WTC11 (cell line): ENCODE data around the gene SEPTIN8. TPM values are rescaled to one million over a fixed set of nuclear protein-coding genes. Genes with fewer than 3 reads are reported as not detected.

Source experiments
- ATAC-seq: fragments of 200-7000 bp; cut with Tn5 transposase; 2 replicates; pipeline ENCODE4 v1.10.0; 2021; ENCODE audit warnings: mild to moderate bottlenecking, moderate library complexity
- Bru-seq: library from RNA; stranded (reverse); fragments of 400-500 nt; gene quantifications from one replicate; lab custom pipeline; 2021; lab: Mats Ljungman, UMichigan
- CTCF ChIA-PET: fragments of 300-600 bp; sonication (Branson Sonifier 250); formaldehyde crosslinking; loops from one replicate; lab custom pipeline; 2021; ENCODE audit warnings: antibody characterized with exemption; lab: Charles Lee
- POLR2A ChIA-PET: fragments of 350-600 bp; sonication (Branson Sonifier 250); formaldehyde crosslinking; loops from one replicate; lab custom pipeline; 2021; ENCODE audit warnings: antibody characterized with exemption; lab: Charles Lee
- DNase-seq: peaks from one replicate; pipeline ENCODE4 v3.0.0; 2021; ENCODE audit warnings: low spot score
- H3K27ac Mint-ChIP-seq: 2 replicates; pipeline ENCODE4 v1.8.0; 2021; ENCODE audit warnings: mixed read lengths
- H3K27me3 Mint-ChIP-seq: 2 replicates; pipeline ENCODE4 v1.8.0; 2021; ENCODE audit warnings: low read depth, mild to moderate bottlenecking, moderate library complexity, mixed read lengths
- H3K36me3 Mint-ChIP-seq: 2 replicates; pipeline ENCODE4 v1.8.0; 2021; ENCODE audit warnings: mixed read lengths
- H3K4me1 Mint-ChIP-seq: 2 replicates; pipeline ENCODE4 v1.8.0; 2022; ENCODE audit warnings: mixed read lengths
- H3K4me3 Mint-ChIP-seq: 2 replicates; pipeline ENCODE4 v1.8.0; 2021; ENCODE audit warnings: mild to moderate bottlenecking, moderate library complexity, mixed read lengths
- H3K9me3 Mint-ChIP-seq: 2 replicates; pipeline ENCODE4 v1.8.0; 2021; ENCODE audit warnings: mixed read lengths
- AFF4 ChIP-seq: sonication (generic); formaldehyde crosslinking; IDR thresholded peaks from 2 replicates; pipeline ENCODE4 v1.8.1; 2023; ENCODE audit warnings: mild to moderate bottlenecking, missing genetic modification reagents, borderline replicate concordance
- ATF1 ChIP-seq: sonication (generic); formaldehyde crosslinking; IDR thresholded peaks from 2 replicates; pipeline ENCODE4 v1.8.1; 2023; ENCODE audit warnings: mild to moderate bottlenecking, moderate library complexity, missing genetic modification reagents
- ATF3 ChIP-seq: sonication (generic); formaldehyde crosslinking; conservative IDR thresholded peaks from 2 replicates; pipeline ENCODE4 v1.8.1; 2022; ENCODE audit warnings: mild to moderate bottlenecking, missing genetic modification reagents
- ATF6 ChIP-seq: sonication (generic); formaldehyde crosslinking; IDR thresholded peaks from 2 replicates; pipeline ENCODE4 v1.8.1; 2023; ENCODE audit warnings: mild to moderate bottlenecking, missing genetic modification reagents
- CREB1 ChIP-seq: sonication (generic); formaldehyde crosslinking; IDR thresholded peaks from 2 replicates; pipeline ENCODE4 v1.8.0; 2023; ENCODE audit warnings: mild to moderate bottlenecking, missing genetic modification reagents
- CREM ChIP-seq: sonication (generic); formaldehyde crosslinking; IDR thresholded peaks from 2 replicates; pipeline ENCODE4 v1.8.1; 2022; ENCODE audit warnings: mild to moderate bottlenecking, missing genetic modification reagents, moderate library complexity
- ETV6 ChIP-seq: sonication (generic); formaldehyde crosslinking; IDR thresholded peaks from 2 replicates; pipeline ENCODE4 v1.8.1; 2022; ENCODE audit warnings: mild to moderate bottlenecking, missing genetic modification reagents
- FOXP1 ChIP-seq: sonication (generic); formaldehyde crosslinking; IDR thresholded peaks from 2 replicates; pipeline ENCODE4 v1.8.0; 2022; ENCODE audit warnings: missing genetic modification reagents, mild to moderate bottlenecking, moderate library complexity, borderline replicate concordance
- HMGXB4 ChIP-seq: sonication (generic); formaldehyde crosslinking; IDR thresholded peaks from 2 replicates; pipeline ENCODE4 v1.8.1; 2023; ENCODE audit warnings: mild to moderate bottlenecking, moderate library complexity, missing genetic modification reagents
- MAX ChIP-seq: sonication (generic); formaldehyde crosslinking; IDR thresholded peaks from 2 replicates; pipeline ENCODE4 v1.8.0; 2022; ENCODE audit warnings: mild to moderate bottlenecking, missing genetic modification reagents
- MYBL2 ChIP-seq: sonication (generic); formaldehyde crosslinking; IDR thresholded peaks from 2 replicates; pipeline ENCODE4 v1.8.1; 2023; ENCODE audit warnings: mild to moderate bottlenecking, moderate library complexity, missing genetic modification reagents
- NR2C2 ChIP-seq: sonication (generic); formaldehyde crosslinking; IDR thresholded peaks from 2 replicates; pipeline ENCODE4 v1.8.0; 2022; ENCODE audit warnings: mild to moderate bottlenecking, missing genetic modification reagents
- PREB ChIP-seq: sonication (generic); formaldehyde crosslinking; IDR thresholded peaks from 2 replicates; pipeline ENCODE4 v1.8.1; 2022; ENCODE audit warnings: mild to moderate bottlenecking, missing genetic modification reagents, moderate library complexity, borderline replicate concordance
- SOX15 ChIP-seq: fragments of 250-450 bp; sonication (Bioruptor Pico); IDR thresholded peaks from 2 replicates; pipeline ENCODE4 v1.9.0; 2021; ENCODE audit warnings: mild to moderate bottlenecking
- SP1 ChIP-seq: sonication (generic); formaldehyde crosslinking; conservative IDR thresholded peaks from 2 replicates; pipeline ENCODE4 v1.8.1; 2022; ENCODE audit warnings: missing genetic modification reagents
- TCF7 ChIP-seq: sonication (generic); formaldehyde crosslinking; IDR thresholded peaks from 2 replicates; pipeline ENCODE4 v1.8.0; 2022; ENCODE audit warnings: mild to moderate bottlenecking, low read depth, missing genetic modification reagents, moderate library complexity
- ZBTB43 ChIP-seq: sonication (generic); formaldehyde crosslinking; IDR thresholded peaks from 2 replicates; pipeline ENCODE4 v1.8.1; 2023; ENCODE audit warnings: mild to moderate bottlenecking, missing genetic modification reagents
- ZNF138 ChIP-seq: sonication (generic); formaldehyde crosslinking; conservative IDR thresholded peaks from 2 replicates; pipeline ENCODE4 v1.8.1; 2022; ENCODE audit warnings: mild to moderate bottlenecking, moderate library complexity, missing genetic modification reagents
- ZNF396 ChIP-seq: fragments of 250-450 bp; sonication (Bioruptor Pico); IDR thresholded peaks from 2 replicates; pipeline ENCODE4 v1.8.0; 2021; ENCODE audit warnings: mild to moderate bottlenecking, moderate library complexity, borderline replicate concordance
- ZNF416 ChIP-seq: fragments of 250-450 bp; sonication (Bioruptor Pico); IDR thresholded peaks from 2 replicates; pipeline ENCODE4 v1.9.0; 2021; ENCODE audit warnings: mild to moderate bottlenecking, inconsistent platforms
- long read RNA-seq, 3 experiments: library from RNA in 1 of 3; library from capped mRNA in 1 of 3; library from polyadenylated mRNA in 1 of 3; unstranded in 2 of 3; stranded (forward) in 1 of 3; transcript quantifications; one replicate each; pipeline ENCODE4 v2.0.0, GENCODE V29; 2021
- total RNA-seq: library from RNA; stranded (reverse); gene quantifications from 3 replicates; pipeline ENCODE4 v1.2.3, GENCODE V29; 2021

SEPTIN8 gene
- 35.8 to 43.3 TPM (median 38.1 TPM) in 3 replicates for total RNA-seq
- Bru-seq, nascent RNA, result percentile 55 among the genes with signal in this experiment
- long read RNA-seq, experiment 1, full-length matches to known transcripts, result 100 of 216 reads
- long read RNA-seq, experiment 1, partial matches to known transcripts, result 27 of 216 reads
- long read RNA-seq, experiment 1, other reads (novel, unspliced or antisense), result 89 of 216 reads
- long read RNA-seq, experiment 2, full-length matches to known transcripts, result 6 of 36 reads
- long read RNA-seq, experiment 2, partial matches to known transcripts, result 4 of 36 reads
- long read RNA-seq, experiment 2, other reads (novel, unspliced or antisense), result 26 of 36 reads
- long read RNA-seq, experiment 3, partial matches to known transcripts, result 1 of 3 reads
- long read RNA-seq, experiment 3, other reads (novel, unspliced or antisense), result 2 of 3 reads

- POLR2A ChIA-PET, result interaction anchor here (0.6 kb wide), 2 partner anchors 131 to 132 kb away, joined by 3 read pairs; no protein-coding TSS in a partner anchor
- Mint-ChIP-seq H3K27me3 (peaks cover 50% of the 10 kb centered on the region), H3K9me3 (no peaks in the 10 kb centered on the region), H3K36me3 (no peaks in the 10 kb centered on the region), H3K4me1 (peaks cover 23% of the 10 kb centered on the region), H3K27ac (no peak within 1 kb of the TSS), H3K4me3 (peak within 1 kb of the TSS; percentile 67)
- CTCF ChIA-PET, result interaction anchor here (0.6 to 4.5 kb wide), 11 partner anchors 22 to 251 kb away, joined by 3 to 26 read pairs (median 6); partner anchors contain the start of gene CCNI2
- DNase-seq, result peak; percentile 54
- TF ChIP-seq CREB1 (CRISPR knock-in tag) (no peak), HMGXB4 (peak; percentile 12; the same call in 1 of the 2 replicates), SP1 (CRISPR knock-in tag) (peak; percentile 65), TCF7 (CRISPR knock-in tag) (peak; percentile 63; the same call in 1 of the 2 replicates), PREB (CRISPR knock-in tag) (no peak), ATF3 (CRISPR knock-in tag) (no peak), ZBTB43 (CRISPR knock-in tag) (peak; percentile 53; the same call in 1 of the 2 replicates), NR2C2 (CRISPR knock-in tag) (no peak), ETV6 (peak; percentile 46; the same call in 1 of the 2 replicates), ATF6 (CRISPR knock-in tag) (no peak), ATF1 (no peak), AFF4 (CRISPR knock-in tag) (no peak), MYBL2 (CRISPR knock-in tag) (peak; percentile 61), MAX (CRISPR knock-in tag) (peak; percentile 44), ZNF416 (CRISPR knock-in tag) (no peak), ZNF396 (no peak), FOXP1 (CRISPR knock-in tag) (peak; percentile 78; the same call in 1 of the 2 replicates), CREM (CRISPR knock-in tag) (peak; percentile 53; the same call in 1 of the 2 replicates), SOX15 (CRISPR knock-in tag) (no peak), ZNF138 (no peak)
- ATAC-seq, result peak; percentile 57
Observed at GRCh38 chr5:132777209-132778069, at the start of gene SEPTIN8. Gene SEPTIN8, minus strand, starts transcription at chr5:132777239. Its CDS starts 102 bp downstream, at chr5:132777137.
